Limb (tissue), 2 donors: ENCODE results near the gene RAD17.
"Not testable (repeated sequence)": the region's sequence is repeated elsewhere in the genome, so short reads cannot be mapped to it uniquely, and the experiment has no call there.

Experiments
- DNase-seq, 2 donors: peaks; one replicate each; pipeline ENCODE4 v3.0.0-alpha.2; 2016; ENCODE audit errors: extremely low spot score in 2 of 2

Gene RAD17

DNA sequence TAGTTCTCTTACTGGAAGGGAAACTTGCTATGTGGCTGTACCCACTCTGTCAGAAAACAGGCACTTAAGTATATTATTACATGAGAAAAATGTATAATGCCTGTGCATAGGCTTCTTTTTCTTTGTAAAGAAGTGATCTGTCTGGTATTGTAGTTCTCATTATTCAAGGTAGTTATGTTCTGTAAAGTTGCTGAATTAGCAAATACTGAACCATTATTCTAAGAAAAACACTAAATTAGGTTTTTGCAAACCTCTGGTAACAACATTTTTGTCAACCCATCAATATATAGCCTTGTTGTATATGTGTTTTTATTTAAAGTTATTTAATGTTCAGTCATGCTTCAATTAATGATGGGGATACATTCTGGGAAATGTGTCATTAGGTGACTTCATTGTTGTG lies 8.8 kb downstream of the RAD17 start:
- DNase-seq: no peak

- no peak for DNase-seq
These were observed 35.2 kb downstream of the RAD17 start for GRCh38 chr5:69404659-69405330.

- peak; percentile 2 to 50 for DNase-seq
These were observed 45.4 kb downstream of the RAD17 start, which contains the start of gene MARVELD2 for GRCh38 chr5:69414885-69415583. MARVELD2 (plus strand) TSS chr5:69415116; CDS start chr5:69419386, 4,270 bp downstream.

GRCh38 chr5:69415584-69415958 lies 46.0 kb downstream of the RAD17 start:
- DNase-seq: peak in 1 of 2 donors; percentile 25

GRCh38 chr5:69416180-69416579 lies 46.6 kb downstream of the RAD17 start:
- DNase-seq: no peak

GRCh38 chr5:69416699-69417098 lies 47.1 kb downstream of the RAD17 start:
- no peak for DNase-seq

GRCh38 chr5:69418554-69418953 lies 48.9 kb downstream of the RAD17 start:
- no peak for DNase-seq

- no peak for DNase-seq
These were observed 62.0 kb downstream of the RAD17 start for GRCh38 chr5:69431424-69432303.

GRCh38 chr5:69432412-69433206 lies 63.0 kb downstream of the RAD17 start:
- DNase-seq: no peak

GRCh38 chr5:69435276-69435884 lies 65.8 kb downstream of the RAD17 start:
- DNase-seq: not testable (repeated sequence)

- DNase-seq: no peak
These were observed 74.6 kb downstream of the RAD17 start for GRCh38 chr5:69444127-69444754.

DNA sequence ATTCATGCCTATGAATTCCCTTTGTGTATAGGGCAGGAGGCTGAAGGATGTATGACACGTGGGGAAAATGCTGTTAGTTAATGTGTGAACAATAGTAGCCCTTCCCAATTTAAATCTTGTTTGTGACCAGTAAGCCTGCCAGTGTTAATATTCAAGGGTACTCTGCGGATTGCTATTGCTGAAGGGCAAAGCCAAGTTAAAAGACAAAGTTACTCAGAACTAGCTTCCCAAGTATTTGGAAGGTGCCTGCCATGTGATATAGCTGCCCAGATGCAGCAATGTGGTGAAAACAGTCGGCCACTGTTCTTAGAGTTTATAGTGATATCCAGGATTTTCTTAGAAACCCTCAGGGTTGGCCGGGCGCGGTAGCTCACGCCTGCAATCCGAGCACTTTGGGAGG lies 79.9 kb downstream of the RAD17 start:
- no peak for DNase-seq

- DNase-seq: no peak
These were observed 80.5 kb downstream of the RAD17 start for GRCh38 chr5:69450116-69450515.

GRCh38 chr5:69450527-69450926 lies 80.9 kb downstream of the RAD17 start:
- DNase-seq: not testable (repeated sequence)

GRCh38 chr5:69451941-69452647 lies 82.5 kb downstream of the RAD17 start:
- DNase-seq: no peak

GRCh38 chr5:69453487-69453886 lies 83.9 kb downstream of the RAD17 start:
- not testable (repeated sequence) for DNase-seq

GRCh38 chr5:69454460-69455249 lies 85.0 kb downstream of the RAD17 start:
- no peak for DNase-seq

- not testable (repeated sequence) for DNase-seq
These were observed 85.9 kb downstream of the RAD17 start for GRCh38 chr5:69455428-69455988.

- DNase-seq: no peak
These were observed 92.6 kb downstream of the RAD17 start for GRCh38 chr5:69462170-69462569.
